Fibroblast of lung (primary cell): ENCODE measurements around the gene ZKSCAN4. TPM values are rescaled to one million over a fixed set of nuclear protein-coding genes. Genes with fewer than 3 reads are reported as not detected.

Experiments
- DNase-seq, 2 donors: peaks; one replicate each; pipeline versions ENCODE4 v3.0.0 to v3.0.0-alpha.2; 2010; ENCODE audit warnings: low read depth in 2 of 2
- H2AFZ ChIP-seq: 2 replicates; pipeline ENCODE4 v1.5.1; 2012; ENCODE audit warnings: low read length, control low read depth, inconsistent platforms
- H3K27ac ChIP-seq: 2 replicates; pipeline ENCODE4 v1.5.1; 2011; ENCODE audit warnings: low read length, control low read depth; ENCODE audit not compliant: insufficient read depth
- H3K27me3 ChIP-seq: 2 replicates; pipeline ENCODE4 v1.5.1; 2011; ENCODE audit warnings: mild to moderate bottlenecking, low read length; ENCODE audit not compliant: control insufficient read depth, insufficient read depth
- H3K36me3 ChIP-seq: 2 replicates; pipeline ENCODE4 v1.5.1; 2011; ENCODE audit warnings: low read length; ENCODE audit not compliant: control insufficient read depth, insufficient read depth
- H3K4me1 ChIP-seq: 2 replicates; pipeline ENCODE4 v1.5.1; 2011; ENCODE audit warnings: low read length; ENCODE audit not compliant: control insufficient read depth, insufficient read depth; ENCODE audit errors: extremely low read depth
- H3K4me2 ChIP-seq: 2 replicates; pipeline ENCODE4 v1.5.1; 2011; ENCODE audit warnings: low read length, control low read depth; ENCODE audit not compliant: insufficient read depth; ENCODE audit errors: extremely low read depth
- H3K4me3 ChIP-seq, 4 experiments: fragments of 200-600 bp in 1 of 4; sonication (generic) in 1 of 4; replicated peaks in 1 of 4; 2 replicates each; pipeline ENCODE4 v1.5.1; 2011 to 2016; ENCODE audit warnings: low read length in 4 of 4, low read depth in 3 of 4, mild to moderate bottlenecking in 3 of 4, control low read depth in 2 of 4, inconsistent platforms in 1 of 4, mixed read lengths in 1 of 4; ENCODE audit not compliant: insufficient read depth in 1 of 4; ENCODE audit errors: control extremely low read depth in 1 of 4
- H3K79me2 ChIP-seq: 2 replicates; pipeline ENCODE4 v1.5.1; 2012; ENCODE audit warnings: mild to moderate bottlenecking, low read length, inconsistent platforms; ENCODE audit not compliant: control insufficient read depth, insufficient read depth
- H3K9ac ChIP-seq: 2 replicates; pipeline ENCODE4 v1.5.1; 2011; ENCODE audit warnings: mild to moderate bottlenecking, low read length, control low read depth; ENCODE audit not compliant: insufficient read depth
- H3K9me3 ChIP-seq: 2 replicates; pipeline ENCODE4 v1.5.1; 2012; ENCODE audit warnings: low read depth, low read length; ENCODE audit not compliant: control insufficient read depth, insufficient read depth
- H4K20me1 ChIP-seq: 2 replicates; pipeline ENCODE4 v1.5.1; 2011; ENCODE audit warnings: low read length; ENCODE audit not compliant: control insufficient read depth, insufficient read depth; ENCODE audit errors: extremely low read depth
- EZH2 ChIP-seq: IDR thresholded peaks from 2 replicates; pipeline ENCODE4 v1.5.1; 2012; ENCODE audit warnings: low read length, control low read depth, mild to moderate bottlenecking; ENCODE audit errors: missing control alignments
- polyA plus RNA-seq, 2 donors: library from polyadenylated mRNA; depleted of rRNA in 1 of 2; stranded (reverse) in 1 of 2; unstranded in 1 of 2; fragments of >200 nt; gene quantifications; 2 replicates each; pipeline ENCODE4 v1.2.1, GENCODE V29; 2011 to 2012; ENCODE audit warnings: missing spikeins in 1 of 2
- total RNA-seq: library from RNA; depleted of rRNA; stranded (reverse); fragments of >200 nt; gene quantifications from 2 replicates; pipeline ENCODE4 v1.2.1, GENCODE V29; 2014
- TF ChIP-seq, protein P1 (sequence below), 2 donors: IDR thresholded peaks in 1 of 2; conservative IDR thresholded peaks in 1 of 2; 1 replicate in 1 of 2; 2 replicates in 1 of 2; pipeline ENCODE4 v1.5.1; 2011 to 2012; ENCODE audit warnings: low read length in 2 of 2, control low read depth in 1 of 2, inconsistent platforms in 1 of 2, low read depth in 1 of 2, mild to moderate bottlenecking in 1 of 2

Gene ZKSCAN4
- total and polyA plus RNA-seq, 2 donors (not counting 1 experiment from before 2014, with no cell fraction given) = 4.4 to 7.3 TPM

GRCh38 chr6:28239636-28240035, 12.4 kb downstream of the ZKSCAN4 start:
- Histone ChIP-seq H3K4me2 (no peak overlapping the region), H3K9me3 (no peaks in the 10 kb centered on the region), H3K4me3 (no peak overlapping the region), H3K36me3 (peaks cover 3% of the 10 kb centered on the region), H3K79me2 (no peaks in the 10 kb centered on the region), H3K27ac (no peak overlapping the region), H4K20me1 (no peaks in the 10 kb centered on the region), H3K9ac (no peak overlapping the region), H3K27me3 (no peaks in the 10 kb centered on the region), H2AFZ (no peak overlapping the region), H3K4me1 (no peaks in the 10 kb centered on the region)
- no peak for DNase-seq
- no peak for TF ChIP-seq EZH2
- TF ChIP-seq, protein P1, sequence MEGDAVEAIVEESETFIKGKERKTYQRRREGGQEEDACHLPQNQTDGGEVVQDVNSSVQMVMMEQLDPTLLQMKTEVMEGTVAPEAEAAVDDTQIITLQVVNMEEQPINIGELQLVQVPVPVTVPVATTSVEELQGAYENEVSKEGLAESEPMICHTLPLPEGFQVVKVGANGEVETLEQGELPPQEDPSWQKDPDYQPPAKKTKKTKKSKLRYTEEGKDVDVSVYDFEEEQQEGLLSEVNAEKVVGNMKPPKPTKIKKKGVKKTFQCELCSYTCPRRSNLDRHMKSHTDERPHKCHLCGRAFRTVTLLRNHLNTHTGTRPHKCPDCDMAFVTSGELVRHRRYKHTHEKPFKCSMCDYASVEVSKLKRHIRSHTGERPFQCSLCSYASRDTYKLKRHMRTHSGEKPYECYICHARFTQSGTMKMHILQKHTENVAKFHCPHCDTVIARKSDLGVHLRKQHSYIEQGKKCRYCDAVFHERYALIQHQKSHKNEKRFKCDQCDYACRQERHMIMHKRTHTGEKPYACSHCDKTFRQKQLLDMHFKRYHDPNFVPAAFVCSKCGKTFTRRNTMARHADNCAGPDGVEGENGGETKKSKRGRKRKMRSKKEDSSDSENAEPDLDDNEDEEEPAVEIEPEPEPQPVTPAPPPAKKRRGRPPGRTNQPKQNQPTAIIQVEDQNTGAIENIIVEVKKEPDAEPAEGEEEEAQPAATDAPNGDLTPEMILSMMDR (conservative IDR thresholded peaks at IDR 0.05 in 1 of 2, IDR thresholded peaks at IDR 0.05 in 1 of 2; ENCODE audit: low read depth in 1 of 2, low read length in 2 of 2) = no peak

GRCh38 chr6:28235912-28236452, 16.1 kb downstream of the ZKSCAN4 start:
- H2AFZ ChIP-seq = no peak overlapping the region
- H3K79me2 ChIP-seq = no peaks in the 10 kb centered on the region
- DNase-seq = no peak
- no peak overlapping the region for H3K9ac ChIP-seq
- H3K4me3 ChIP-seq = no peak overlapping the region
- no peak overlapping the region for H3K27ac ChIP-seq
- H4K20me1 ChIP-seq = no peaks in the 10 kb centered on the region
- no peaks in the 10 kb centered on the region for H3K9me3 ChIP-seq
- H3K4me1 ChIP-seq = no peaks in the 10 kb centered on the region
- no peaks in the 10 kb centered on the region for H3K27me3 ChIP-seq
- TF ChIP-seq, protein P1 (conservative IDR thresholded peaks at IDR 0.05 in 1 of 2, IDR thresholded peaks at IDR 0.05 in 1 of 2; ENCODE audit: low read depth in 1 of 2, low read length in 2 of 2) = no peak
- no peak for TF ChIP-seq EZH2
- no peak overlapping the region for H3K4me2 ChIP-seq
- peaks cover 8% of the 10 kb centered on the region for H3K36me3 ChIP-seq

GRCh38 chr6:28232785-28233184, 19.3 kb downstream of the ZKSCAN4 start:
- no peaks in the 10 kb centered on the region for H3K27me3 ChIP-seq
- no peak overlapping the region for H3K27ac ChIP-seq
- peaks cover 16% of the 10 kb centered on the region for H3K36me3 ChIP-seq
- H3K4me2 ChIP-seq = no peak overlapping the region
- no peak for DNase-seq
- H3K9ac ChIP-seq = no peak overlapping the region
- no peaks in the 10 kb centered on the region for H3K4me1 ChIP-seq
- H3K79me2 ChIP-seq = no peaks in the 10 kb centered on the region
- H4K20me1 ChIP-seq = no peaks in the 10 kb centered on the region
- no peak for TF ChIP-seq EZH2
- TF ChIP-seq, protein P1 (conservative IDR thresholded peaks at IDR 0.05 in 1 of 2, IDR thresholded peaks at IDR 0.05 in 1 of 2; ENCODE audit: low read depth in 1 of 2, low read length in 2 of 2) = no peak
- H3K4me3 ChIP-seq = no peak overlapping the region
- no peak overlapping the region for H2AFZ ChIP-seq
- H3K9me3 ChIP-seq = no peaks in the 10 kb centered on the region
